IPS-18a (cell line): ENCODE results near the gene GPRIN3.

Experiments used
- H3K27ac ChIP-seq: one replicate; pipeline ENCODE4 v1.5.1; 2013; ENCODE audit warnings: low read length
- H3K27me3 ChIP-seq: one replicate; pipeline ENCODE4 v1.6.1; 2013; ENCODE audit warnings: mild to moderate bottlenecking, low read length; ENCODE audit not compliant: control insufficient read depth, insufficient read depth
- H3K36me3 ChIP-seq: one replicate; pipeline ENCODE4 v1.6.1; 2013; ENCODE audit warnings: low read depth, low read length; ENCODE audit not compliant: control insufficient read depth
- H3K4me1 ChIP-seq: one replicate; pipeline ENCODE4 v1.6.1; 2013; ENCODE audit warnings: low read depth, low read length; ENCODE audit not compliant: control insufficient read depth
- H3K4me3 ChIP-seq: one replicate; pipeline ENCODE4 v1.5.1; 2013; ENCODE audit warnings: low read length
- H3K9ac ChIP-seq: one replicate; pipeline ENCODE4 v1.6.1; 2013; ENCODE audit warnings: mild to moderate bottlenecking, low read length, moderate library complexity
- H3K9me3 ChIP-seq: one replicate; pipeline ENCODE4 v1.6.1; 2013; ENCODE audit warnings: low read depth, low read length; ENCODE audit not compliant: control insufficient read depth

The GPRIN3 gene

DNA sequence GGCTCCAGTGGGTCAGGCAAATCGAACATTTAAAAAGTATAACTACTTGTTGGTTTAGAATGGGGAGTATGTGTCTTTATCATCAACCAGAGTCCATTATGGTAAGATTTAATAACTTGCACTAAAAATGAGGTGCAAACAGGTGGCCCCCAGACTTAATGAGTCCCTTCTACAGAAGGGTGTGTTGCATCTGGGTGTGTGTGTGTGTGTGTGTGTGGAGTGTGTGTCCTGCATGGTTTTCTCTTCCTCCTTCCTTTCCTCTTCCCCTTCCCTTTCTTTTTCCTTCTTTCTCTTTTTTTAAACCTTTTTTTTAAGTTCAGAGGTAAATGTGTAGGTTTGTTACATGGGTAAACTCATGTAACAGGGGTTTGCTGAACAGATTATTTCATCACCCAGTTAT is 53.7 kb downstream of the GPRIN3 start:
- no peak overlapping the region for H3K27ac ChIP-seq
- H3K9ac ChIP-seq: no peak overlapping the region
- no peak overlapping the region for H3K4me3 ChIP-seq
- no peaks in the 10 kb centered on the region for H3K9me3 ChIP-seq
- no peaks in the 10 kb centered on the region for H3K36me3 ChIP-seq
- no peaks in the 10 kb centered on the region for H3K27me3 ChIP-seq
- peaks cover 7% of the 10 kb centered on the region for H3K4me1 ChIP-seq

DNA sequence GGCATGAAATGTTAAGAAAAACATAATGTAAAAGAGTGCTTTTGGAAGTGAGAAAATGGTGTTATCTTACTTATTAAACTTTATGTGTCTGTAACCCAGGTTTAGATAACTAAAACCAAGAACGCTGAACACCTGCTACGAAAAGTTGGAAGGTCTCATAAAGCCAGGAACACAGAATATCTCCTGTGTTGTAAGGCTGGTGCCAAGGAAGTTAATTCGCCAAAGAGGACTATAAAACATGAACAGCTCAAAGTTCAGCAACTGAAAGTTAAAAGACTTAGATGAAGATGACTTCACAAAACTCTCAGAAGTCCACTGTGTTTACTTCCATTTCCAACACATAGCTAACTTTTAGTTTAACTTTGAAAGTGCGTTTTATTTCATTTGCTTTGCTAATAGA is 54.3 kb downstream of the GPRIN3 start:
- Histone ChIP-seq H3K4me1 (peaks cover 1% of the 10 kb centered on the region), H3K4me3 (no peak overlapping the region), H3K27me3 (no peaks in the 10 kb centered on the region), H3K9ac (no peak overlapping the region), H3K36me3 (no peaks in the 10 kb centered on the region), H3K9me3 (no peaks in the 10 kb centered on the region), H3K27ac (no peak overlapping the region)

- Histone ChIP-seq H3K9ac (no peak overlapping the region), H3K27ac (no peak overlapping the region), H3K27me3 (no peaks in the 10 kb centered on the region), H3K36me3 (no peaks in the 10 kb centered on the region), H3K4me1 (no peaks in the 10 kb centered on the region), H3K9me3 (no peaks in the 10 kb centered on the region), H3K4me3 (no peak overlapping the region)
Observed at GRCh38 chr4:89251396-89251795, 56.2 kb downstream of the GPRIN3 start.

GRCh38 chr4:89249716-89250361 is 57.8 kb downstream of the GPRIN3 start:
- no peak overlapping the region for H3K27ac ChIP-seq
- no peaks in the 10 kb centered on the region for H3K36me3 ChIP-seq
- no peaks in the 10 kb centered on the region for H3K9me3 ChIP-seq
- no peak overlapping the region for H3K9ac ChIP-seq
- no peaks in the 10 kb centered on the region for H3K27me3 ChIP-seq
- no peaks in the 10 kb centered on the region for H3K4me1 ChIP-seq
- H3K4me3 ChIP-seq: no peak overlapping the region

GRCh38 chr4:89249313-89249712 is 58.3 kb downstream of the GPRIN3 start:
- Histone ChIP-seq H3K9ac (no peak overlapping the region), H3K9me3 (no peaks in the 10 kb centered on the region), H3K4me1 (no peaks in the 10 kb centered on the region), H3K27me3 (no peaks in the 10 kb centered on the region), H3K27ac (no peak overlapping the region), H3K4me3 (no peak overlapping the region), H3K36me3 (no peaks in the 10 kb centered on the region)

GRCh38 chr4:89248879-89249281 is 58.7 kb downstream of the GPRIN3 start:
- Histone ChIP-seq H3K36me3 (no peaks in the 10 kb centered on the region), H3K4me1 (no peaks in the 10 kb centered on the region), H3K9ac (no peak overlapping the region), H3K9me3 (no peaks in the 10 kb centered on the region), H3K4me3 (no peak overlapping the region), H3K27me3 (no peaks in the 10 kb centered on the region), H3K27ac (no peak overlapping the region)

- Histone ChIP-seq H3K9ac (no peak overlapping the region), H3K4me3 (no peak overlapping the region), H3K27me3 (no peaks in the 10 kb centered on the region), H3K4me1 (no peaks in the 10 kb centered on the region), H3K27ac (no peak overlapping the region), H3K36me3 (no peaks in the 10 kb centered on the region), H3K9me3 (no peaks in the 10 kb centered on the region)
Observed at GRCh38 chr4:89247951-89248350, 59.6 kb downstream of the GPRIN3 start.

DNA sequence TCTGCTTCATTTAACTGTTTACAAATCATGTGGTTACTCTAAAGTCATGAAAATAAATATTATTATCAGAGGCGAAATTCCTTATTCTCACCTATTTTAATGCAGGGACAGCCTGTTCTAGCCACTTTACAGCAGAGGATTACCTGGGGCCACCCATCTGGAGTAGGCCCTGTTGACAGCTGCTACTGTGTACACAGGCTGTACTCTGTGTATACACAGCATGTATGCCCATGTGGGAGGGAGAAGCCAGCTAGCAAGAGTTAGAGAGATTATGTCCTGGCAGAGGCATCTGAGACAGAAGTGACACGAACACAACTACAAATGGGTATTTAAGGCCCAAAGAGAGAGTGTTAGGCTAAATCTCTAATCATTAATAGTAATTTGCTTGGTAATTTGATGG is 62.1 kb downstream of the GPRIN3 start:
- Histone ChIP-seq H3K9ac (no peak overlapping the region), H3K4me1 (no peaks in the 10 kb centered on the region), H3K36me3 (no peaks in the 10 kb centered on the region), H3K27ac (no peak overlapping the region), H3K4me3 (no peak overlapping the region), H3K27me3 (no peaks in the 10 kb centered on the region), H3K9me3 (no peaks in the 10 kb centered on the region)

DNA sequence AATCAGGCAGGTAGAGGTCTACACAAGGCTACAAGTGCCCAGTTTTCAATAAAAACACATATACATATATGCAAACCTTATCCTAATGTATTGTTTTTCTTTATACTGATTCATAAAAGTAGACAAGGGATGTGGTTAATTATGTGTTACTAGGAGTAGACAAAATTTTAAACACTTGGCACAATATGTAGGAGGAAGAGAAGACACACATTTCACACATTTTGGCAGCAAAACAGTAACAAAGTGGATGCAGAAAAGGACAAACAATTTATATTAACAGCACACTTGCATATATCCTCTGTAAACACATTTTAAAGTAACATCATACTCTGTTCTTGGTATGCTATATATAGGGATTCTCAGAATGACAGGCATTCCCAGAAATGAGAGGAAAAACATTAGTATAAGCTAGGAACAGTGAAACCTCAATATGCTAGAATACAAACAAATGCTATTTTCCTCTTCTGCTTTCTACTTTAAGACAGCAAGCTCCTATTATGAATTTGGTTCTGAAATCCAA is 63.8 kb downstream of the GPRIN3 start:
- no peak overlapping the region for H3K27ac ChIP-seq
- H3K27me3 ChIP-seq: no peaks in the 10 kb centered on the region
- no peak overlapping the region for H3K4me3 ChIP-seq
- H3K9ac ChIP-seq: no peak overlapping the region
- H3K4me1 ChIP-seq: no peaks in the 10 kb centered on the region
- H3K9me3 ChIP-seq: no peaks in the 10 kb centered on the region
- H3K36me3 ChIP-seq: no peaks in the 10 kb centered on the region

- Histone ChIP-seq H3K9ac (no peak overlapping the region), H3K36me3 (no peaks in the 10 kb centered on the region), H3K27me3 (no peaks in the 10 kb centered on the region), H3K27ac (no peak overlapping the region), H3K9me3 (no peaks in the 10 kb centered on the region), H3K4me3 (no peak overlapping the region), H3K4me1 (no peaks in the 10 kb centered on the region)
Observed at GRCh38 chr4:89242864-89243732, 64.5 kb downstream of the GPRIN3 start.

- Histone ChIP-seq H3K4me3 (no peak overlapping the region), H3K27me3 (no peaks in the 10 kb centered on the region), H3K27ac (no peak overlapping the region), H3K9ac (no peak overlapping the region), H3K9me3 (no peaks in the 10 kb centered on the region), H3K36me3 (no peaks in the 10 kb centered on the region), H3K4me1 (no peaks in the 10 kb centered on the region)
Observed at GRCh38 chr4:89242216-89242615, 65.4 kb downstream of the GPRIN3 start.

DNA sequence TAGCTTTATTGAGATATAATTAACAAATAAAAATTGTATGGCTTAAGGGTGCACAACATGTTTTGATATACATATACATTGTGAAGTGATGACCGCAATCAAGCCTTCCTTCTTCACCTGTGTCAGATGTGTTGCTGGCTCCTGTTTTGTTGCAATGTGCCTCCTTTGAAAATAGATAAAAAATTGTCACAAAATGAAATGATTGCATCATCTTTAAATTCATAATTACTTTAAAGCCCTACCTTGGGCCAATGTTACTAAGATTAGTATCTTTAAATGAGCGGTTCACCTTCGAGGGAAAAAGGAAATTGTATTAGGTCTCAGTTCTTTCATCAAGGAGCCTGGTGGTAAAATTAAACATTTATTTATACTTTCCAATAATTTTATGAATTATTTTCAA is 77.3 kb downstream of the GPRIN3 start:
- no peaks in the 10 kb centered on the region for H3K9me3 ChIP-seq
- no peak overlapping the region for H3K27ac ChIP-seq
- H3K9ac ChIP-seq: no peak overlapping the region
- no peaks in the 10 kb centered on the region for H3K4me1 ChIP-seq
- H3K27me3 ChIP-seq: no peaks in the 10 kb centered on the region
- H3K4me3 ChIP-seq: no peak overlapping the region
- H3K36me3 ChIP-seq: no peaks in the 10 kb centered on the region
